ENCODE measurements around the gene SLC6A18. TPM values are rescaled to one million over a fixed set of nuclear protein-coding genes. Genes with fewer than 3 reads are reported as not detected.

Gene SLC6A18
- total and polyA plus RNA-seq, 2 of the 13 experiments (the other 11 are each of a cell fraction or from before 2014, with no cell fraction given): not detected

DNA sequence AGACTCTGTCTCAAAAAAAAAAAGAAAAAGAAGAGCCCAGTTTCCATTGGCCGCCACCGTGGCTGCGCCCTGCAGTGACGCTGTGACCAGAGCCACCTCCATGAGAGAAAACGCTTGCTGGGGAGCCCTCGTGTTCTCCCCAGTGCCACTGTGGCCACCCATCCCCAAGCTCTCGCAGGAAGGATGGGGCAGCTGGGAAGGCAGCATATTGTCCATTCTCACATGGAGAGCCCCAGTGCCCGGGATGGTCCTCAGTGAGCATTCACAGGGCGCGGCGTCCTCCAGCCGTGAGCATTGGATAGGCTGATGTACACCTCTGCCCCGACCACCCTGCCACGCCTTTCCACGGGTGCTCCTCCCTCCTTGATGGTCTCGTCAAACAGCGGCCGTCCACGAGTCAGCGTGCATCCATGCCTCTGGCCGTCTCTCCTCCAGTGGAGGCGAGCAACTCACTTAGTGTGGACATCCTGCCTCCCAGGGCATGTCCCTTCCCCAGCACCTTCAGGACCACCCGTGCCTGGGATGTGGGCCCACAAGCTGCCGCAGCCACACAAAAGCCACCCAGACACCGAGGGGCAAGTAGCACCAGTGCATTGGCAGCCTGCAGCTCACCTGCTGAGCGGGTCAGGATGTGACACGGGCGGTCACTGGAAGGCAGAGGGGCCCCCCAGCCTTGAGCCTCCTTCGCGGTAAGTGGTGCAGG is 47.2 kb upstream of the SLC6A18 start (continued):
- TF ChIP-seq ZNF563 (CRISPR knock-in tag; IDR thresholded peaks at IDR 0.05) (no peak), RBM39 (IDR thresholded peaks at IDR 0.05; ENCODE audit: low read depth, low read length, poor library complexity, severe bottlenecking) (no peak), DR1 (CRISPR knock-in tag; IDR thresholded peaks at IDR 0.05) (no peak), KAT7 (CRISPR knock-in tag; IDR thresholded peaks at IDR 0.05; ENCODE audit: borderline replicate concordance) (no peak), ADNP (CRISPR knock-in tag; IDR thresholded peaks at IDR 0.05) (no peak), ZNF3 (CRISPR knock-in tag; IDR thresholded peaks at IDR 0.05) (no peak), REPIN1 (CRISPR knock-in tag; IDR thresholded peaks at IDR 0.05; ENCODE audit: borderline replicate concordance, low read depth) (no peak), FOXA3 (CRISPR knock-in tag; IDR thresholded peaks at IDR 0.05) (no peak), SMAD3 (CRISPR knock-in tag; IDR thresholded peaks at IDR 0.05) (no peak), ZNF235 (CRISPR knock-in tag; IDR thresholded peaks at IDR 0.05; ENCODE audit: borderline replicate concordance) (no peak), ZNF773 (CRISPR knock-in tag; IDR thresholded peaks at IDR 0.05; ENCODE audit: borderline replicate concordance) (no peak), ZNF530 (CRISPR knock-in tag; IDR thresholded peaks at IDR 0.05; ENCODE audit: low read depth) (no peak), NCOA1 (CRISPR knock-in tag; IDR thresholded peaks at IDR 0.05) (0 out of 2 replicates have a peak, but pooled peaks have one; percentile 40), MIER2 (CRISPR knock-in tag; IDR thresholded peaks at IDR 0.05) (no peak), FOXO1 (CRISPR knock-in tag; IDR thresholded peaks at IDR 0.05) (no peak), ESRRA (CRISPR knock-in tag; IDR thresholded peaks at IDR 0.05; ENCODE audit: low read depth) (no peak), HNRNPH1 (optimal IDR thresholded peaks at IDR 0.05; ENCODE audit: low read depth, low read length) (no peak), DNMT1 (CRISPR knock-in tag; IDR thresholded peaks at IDR 0.05) (0 out of 2 replicates have a peak, but pooled peaks have one; percentile 58), JUND (CRISPR knock-in tag; IDR thresholded peaks at IDR 0.05) (no peak), REL (CRISPR knock-in tag; conservative IDR thresholded peaks at IDR 0.05) (0 out of 2 replicates have a peak, but pooled peaks have one; percentile 13), ZKSCAN5 (CRISPR knock-in tag; IDR thresholded peaks at IDR 0.05) (no peak), HNRNPK (IDR thresholded peaks at IDR 0.05; ENCODE audit: low read depth, low read length, poor library complexity, severe bottlenecking) (no peak), NR2F6 (IDR thresholded peaks at IDR 0.05) (no peak), NR2F6 (CRISPR knock-in tag; IDR thresholded peaks at IDR 0.05) (no peak), ELF1 (CRISPR knock-in tag; IDR thresholded peaks at IDR 0.05) (no peak), ZNF292 (CRISPR knock-in tag; IDR thresholded peaks at IDR 0.05; ENCODE audit: borderline replicate concordance, low read depth) (no peak), POLR2G (IDR thresholded peaks at IDR 0.05; ENCODE audit: low read depth, low read length) (no peak)
- TF ChIP-seq, protein P1, sequence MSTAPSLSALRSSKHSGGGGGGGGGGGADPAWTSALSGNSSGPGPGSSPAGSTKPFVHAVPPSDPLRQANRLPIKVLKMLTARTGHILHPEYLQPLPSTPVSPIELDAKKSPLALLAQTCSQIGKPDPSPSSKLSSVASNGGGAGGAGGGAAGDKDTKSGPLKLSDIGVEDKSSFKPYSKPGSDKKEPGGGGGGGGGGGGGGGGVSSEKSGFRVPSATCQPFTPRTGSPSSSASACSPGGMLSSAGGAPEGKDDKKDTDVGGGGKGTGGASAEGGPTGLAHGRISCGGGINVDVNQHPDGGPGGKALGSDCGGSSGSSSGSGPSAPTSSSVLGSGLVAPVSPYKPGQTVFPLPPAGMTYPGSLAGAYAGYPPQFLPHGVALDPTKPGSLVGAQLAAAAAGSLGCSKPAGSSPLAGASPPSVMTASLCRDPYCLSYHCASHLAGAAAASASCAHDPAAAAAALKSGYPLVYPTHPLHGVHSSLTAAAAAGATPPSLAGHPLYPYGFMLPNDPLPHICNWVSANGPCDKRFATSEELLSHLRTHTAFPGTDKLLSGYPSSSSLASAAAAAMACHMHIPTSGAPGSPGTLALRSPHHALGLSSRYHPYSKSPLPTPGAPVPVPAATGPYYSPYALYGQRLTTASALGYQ (CRISPR knock-in tag; IDR thresholded peaks at IDR 0.05): no peak
- TF ChIP-seq, protein P2, sequence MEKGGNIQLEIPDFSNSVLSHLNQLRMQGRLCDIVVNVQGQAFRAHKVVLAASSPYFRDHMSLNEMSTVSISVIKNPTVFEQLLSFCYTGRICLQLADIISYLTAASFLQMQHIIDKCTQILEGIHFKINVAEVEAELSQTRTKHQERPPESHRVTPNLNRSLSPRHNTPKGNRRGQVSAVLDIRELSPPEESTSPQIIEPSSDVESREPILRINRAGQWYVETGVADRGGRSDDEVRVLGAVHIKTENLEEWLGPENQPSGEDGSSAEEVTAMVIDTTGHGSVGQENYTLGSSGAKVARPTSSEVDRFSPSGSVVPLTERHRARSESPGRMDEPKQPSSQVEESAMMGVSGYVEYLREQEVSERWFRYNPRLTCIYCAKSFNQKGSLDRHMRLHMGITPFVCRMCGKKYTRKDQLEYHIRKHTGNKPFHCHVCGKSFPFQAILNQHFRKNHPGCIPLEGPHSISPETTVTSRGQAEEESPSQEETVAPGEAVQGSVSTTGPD (CRISPR knock-in tag; IDR thresholded peaks at IDR 0.05): no peak

Measured in HepG2 (cell line).